ENCODE results near the gene GPR84. TPM values are rescaled to one million over a fixed set of nuclear protein-coding genes. Genes with fewer than 3 reads are reported as not detected.

Gene GPR84
- total and polyA plus RNA-seq, 2 of the 8 experiments (the other 6 are each of a cell fraction or from before 2014, with no cell fraction given), result 0.09 TPM; not detected in 1

GRCh38 chr12:54393743-54394142 is 29.5 kb upstream of the GPR84 start (continued):
- TF ChIP-seq, protein P1, sequence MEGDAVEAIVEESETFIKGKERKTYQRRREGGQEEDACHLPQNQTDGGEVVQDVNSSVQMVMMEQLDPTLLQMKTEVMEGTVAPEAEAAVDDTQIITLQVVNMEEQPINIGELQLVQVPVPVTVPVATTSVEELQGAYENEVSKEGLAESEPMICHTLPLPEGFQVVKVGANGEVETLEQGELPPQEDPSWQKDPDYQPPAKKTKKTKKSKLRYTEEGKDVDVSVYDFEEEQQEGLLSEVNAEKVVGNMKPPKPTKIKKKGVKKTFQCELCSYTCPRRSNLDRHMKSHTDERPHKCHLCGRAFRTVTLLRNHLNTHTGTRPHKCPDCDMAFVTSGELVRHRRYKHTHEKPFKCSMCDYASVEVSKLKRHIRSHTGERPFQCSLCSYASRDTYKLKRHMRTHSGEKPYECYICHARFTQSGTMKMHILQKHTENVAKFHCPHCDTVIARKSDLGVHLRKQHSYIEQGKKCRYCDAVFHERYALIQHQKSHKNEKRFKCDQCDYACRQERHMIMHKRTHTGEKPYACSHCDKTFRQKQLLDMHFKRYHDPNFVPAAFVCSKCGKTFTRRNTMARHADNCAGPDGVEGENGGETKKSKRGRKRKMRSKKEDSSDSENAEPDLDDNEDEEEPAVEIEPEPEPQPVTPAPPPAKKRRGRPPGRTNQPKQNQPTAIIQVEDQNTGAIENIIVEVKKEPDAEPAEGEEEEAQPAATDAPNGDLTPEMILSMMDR (IDR thresholded peaks at IDR 0.05; ENCODE audit: control extremely low read depth in 1 of 3, insufficient read depth in 1 of 3, low read depth in 1 of 3, low read length in 3 of 3), result no peak
- no peak for TF ChIP-seq RAD21 (IDR thresholded peaks at IDR 0.05 in 1 of 2, conservative IDR thresholded peaks at IDR 0.05 in 1 of 2; ENCODE audit: low read depth in 2 of 2, low read length in 2 of 2)
- no peak for TF ChIP-seq HDAC6 (IDR thresholded peaks at IDR 0.05; ENCODE audit: low read depth, low read length)
- no peak for TF ChIP-seq ATF3 (IDR thresholded peaks at IDR 0.05; ENCODE audit: insufficient read depth, low read depth, low read length)

Measured in H1 (cell line).